H1 (cell line): ENCODE data around the gene WRAP73. TPM values are rescaled to one million over a fixed set of nuclear protein-coding genes. Genes with fewer than 3 reads are reported as not detected.

ENCODE experiments used
- CTCF ChIA-PET: fragments of 300-600 bp; sonication (Branson Sonifier 250); formaldehyde crosslinking; loops from one replicate; lab custom pipeline; 2021; ENCODE audit not compliant: partially characterized antibody; lab: Charles Lee
- POLR2A ChIA-PET: fragments of 300-600 bp; sonication (Branson Sonifier 250); formaldehyde crosslinking; loops from one replicate; lab custom pipeline; 2021; ENCODE audit warnings: inconsistent platforms; ENCODE audit not compliant: partially characterized antibody; lab: Charles Lee
- DNase-seq, 2 experiments: peaks; one replicate each; pipeline versions ENCODE4 v3.0.0 to v3.0.0-alpha.2; 2010 to 2022; ENCODE audit warnings: low spot score in 2 of 2, low read depth in 1 of 2, mixed read lengths in 1 of 2
- FAIRE-seq: peaks from 2 replicates; lab custom pipeline; 2011; peaks lifted over from hg19 to GRCh38; lab: Jason Lieb, UNC
- H2AFZ ChIP-seq: 2 replicates; pipeline ENCODE4 v1.8.1; 2012; ENCODE audit warnings: low read length, inconsistent platforms
- H2AK5ac ChIP-seq: 2 replicates; pipeline ENCODE4 v1.6.1; 2013; ENCODE audit warnings: low read depth, low read length
- H2BK120ac ChIP-seq: replicated peaks from 2 replicates; pipeline ENCODE3; 2013; ENCODE audit warnings: low read depth, low read length, inconsistent platforms
- H2BK12ac ChIP-seq: 2 replicates; pipeline ENCODE4 v1.6.1; 2013; ENCODE audit warnings: low read depth, low read length
- H2BK15ac ChIP-seq: 2 replicates; pipeline ENCODE4 v1.6.1; 2013; ENCODE audit warnings: low read length
- H2BK20ac ChIP-seq: 2 replicates; pipeline ENCODE4 v1.6.1; 2013; ENCODE audit warnings: low read length
- H2BK5ac ChIP-seq: 2 replicates; pipeline ENCODE4 v1.6.1; 2013; ENCODE audit warnings: low read depth, low read length
- H3K14ac ChIP-seq: 2 replicates; pipeline ENCODE4 v1.6.1; 2013; ENCODE audit warnings: inconsistent platforms; ENCODE audit not compliant: insufficient read length
- H3K18ac ChIP-seq: 2 replicates; pipeline ENCODE4 v1.6.1; 2013; ENCODE audit warnings: low read length; ENCODE audit errors: extremely low read depth
- H3K23ac ChIP-seq: 2 replicates; pipeline ENCODE4 v1.6.1; 2013; ENCODE audit warnings: inconsistent platforms; ENCODE audit not compliant: insufficient read length
- H3K23me2 ChIP-seq: 2 replicates; pipeline ENCODE4 v1.6.1; 2013; ENCODE audit warnings: low read depth, low read length
- H3K27ac ChIP-seq: 2 replicates; pipeline ENCODE4 v1.6.1; 2011; ENCODE audit warnings: low read depth, low read length, inconsistent platforms
- H3K27me3 ChIP-seq, 4 experiments: replicated peaks in 1 of 4; 1 replicate in 1 of 4; 2 replicates in 3 of 4; pipeline versions ENCODE4 v1.6.1 to v1.8.1; 2011 to 2013; ENCODE audit warnings: low read length in 3 of 4, mild to moderate bottlenecking in 3 of 4, inconsistent platforms in 2 of 4, mixed read lengths in 2 of 4, moderate library complexity in 1 of 4; ENCODE audit not compliant: control insufficient read depth in 3 of 4, insufficient read depth in 3 of 4; ENCODE audit errors: extremely low read depth in 1 of 4
- H3K36me3 ChIP-seq, 4 experiments: 2 replicates each; pipeline versions ENCODE4 v1.6.1 to v1.8.1; 2011 to 2013; ENCODE audit warnings: mild to moderate bottlenecking in 4 of 4, low read length in 3 of 4, moderate library complexity in 2 of 4, control low read depth in 1 of 4, inconsistent platforms in 1 of 4; ENCODE audit not compliant: insufficient read depth in 4 of 4, control insufficient read depth in 2 of 4
- H3K4ac ChIP-seq: replicated peaks from 2 replicates; pipeline ENCODE3; 2013; ENCODE audit warnings: low read length, low read depth, mixed read lengths, inconsistent platforms; ENCODE audit not compliant: insufficient read length
- H3K4me1 ChIP-seq, 4 experiments: replicated peaks in 1 of 4; 1 replicate in 1 of 4; 2 replicates in 3 of 4; pipeline versions ENCODE4 v1.6.1 to v1.8.1; 2011 to 2013; ENCODE audit warnings: low read length in 3 of 4, inconsistent platforms in 2 of 4, mixed read lengths in 1 of 4; ENCODE audit not compliant: insufficient read depth in 4 of 4, control insufficient read depth in 3 of 4
- H3K4me2 ChIP-seq, 2 experiments: 2 replicates each; pipeline versions ENCODE4 v1.6.1 to v1.8.1; 2011 to 2013; ENCODE audit warnings: low read depth in 2 of 2, low read length in 2 of 2, control low read depth in 1 of 2, inconsistent platforms in 1 of 2, mild to moderate bottlenecking in 1 of 2; ENCODE audit not compliant: insufficient read depth in 1 of 2
- H3K4me3 ChIP-seq, 4 experiments: fragments of 200-600, 300-600 bp in 1 of 4; sonication (generic), shearing (Covaris generic), sonication (Bioruptor Twin) in 1 of 4; 2 replicates each; pipeline versions ENCODE4 v1.5.1 to v1.8.1; 2011 to 2016; ENCODE audit warnings: low read length in 4 of 4, low read depth in 3 of 4, control low read depth in 2 of 4, inconsistent platforms in 2 of 4, mild to moderate bottlenecking in 2 of 4, mixed read lengths in 1 of 4, moderate library complexity in 1 of 4; ENCODE audit not compliant: insufficient read depth in 2 of 4; ENCODE audit errors: extremely low read depth in 1 of 4
- H3K56ac ChIP-seq: replicated peaks from 2 replicates; pipeline ENCODE3; 2013; ENCODE audit warnings: low read depth, mild to moderate bottlenecking, mixed read lengths, low read length, inconsistent platforms; ENCODE audit not compliant: insufficient read length
- H3K79me1 ChIP-seq: 2 replicates; pipeline ENCODE4 v1.6.1; 2013; ENCODE audit warnings: low read depth, low read length, control low read depth
- H3K79me2 ChIP-seq, 2 experiments: 2 replicates each; pipeline versions ENCODE4 v1.6.1 to v1.8.1; 2012 to 2013; ENCODE audit warnings: low read length in 2 of 2, mild to moderate bottlenecking in 2 of 2, inconsistent platforms in 1 of 2; ENCODE audit not compliant: insufficient read depth in 2 of 2, control insufficient read depth in 1 of 2
- H3K9ac ChIP-seq, 4 experiments: replicated peaks in 1 of 4; 1 replicate in 1 of 4; 2 replicates in 3 of 4; pipeline versions ENCODE4 v1.6.1 to v1.8.1; 2011 to 2013; ENCODE audit warnings: low read depth in 3 of 4, low read length in 3 of 4, control low read depth in 2 of 4, mild to moderate bottlenecking in 2 of 4, moderate library complexity in 2 of 4, inconsistent platforms in 1 of 4; ENCODE audit errors: extremely low read depth in 1 of 4
- H3K9me3 ChIP-seq, 2 experiments: 2 replicates each; pipeline versions ENCODE4 v1.6.1 to v1.8.1; 2012 to 2013; ENCODE audit warnings: mild to moderate bottlenecking in 2 of 2, moderate library complexity in 2 of 2, control low read depth in 1 of 2, inconsistent platforms in 1 of 2, low read depth in 1 of 2, low read length in 1 of 2, mixed read lengths in 1 of 2; ENCODE audit not compliant: insufficient read depth in 2 of 2
- H4K20me1 ChIP-seq, 2 experiments: replicated peaks in 1 of 2; 2 replicates each; pipeline versions ENCODE3 to v1.8.1; 2011 to 2013; ENCODE audit warnings: inconsistent platforms in 2 of 2, low read length in 2 of 2, mild to moderate bottlenecking in 1 of 2; ENCODE audit not compliant: insufficient read depth in 2 of 2, control insufficient read depth in 1 of 2
- H4K5ac ChIP-seq: 2 replicates; pipeline ENCODE4 v1.6.1; 2013; ENCODE audit warnings: low read length, low read depth, mixed read lengths, inconsistent platforms; ENCODE audit not compliant: insufficient read length
- H4K8ac ChIP-seq: 2 replicates; pipeline ENCODE4 v1.8.0; 2013; ENCODE audit warnings: mild to moderate bottlenecking, moderate library complexity, low read length, inconsistent platforms; ENCODE audit not compliant: insufficient read depth; ENCODE audit errors: extremely low read depth
- H4K91ac ChIP-seq: replicated peaks from 2 replicates; pipeline ENCODE3; 2013; ENCODE audit warnings: low read length, mixed read lengths, inconsistent platforms; ENCODE audit not compliant: insufficient read length
- ATF2 ChIP-seq: IDR thresholded peaks from 2 replicates; pipeline ENCODE4 v1.6.1; 2012; ENCODE audit warnings: low read length, inconsistent platforms
- CHD1 ChIP-seq: IDR thresholded peaks from 2 replicates; pipeline ENCODE4 v1.6.1; 2012; ENCODE audit warnings: low read depth, low read length, improper control_type of control experiment
- CTBP2 ChIP-seq: IDR thresholded peaks from 2 replicates; pipeline ENCODE4 v1.7.0; 2011; ENCODE audit warnings: borderline replicate concordance, mild to moderate bottlenecking, moderate library complexity, mixed read lengths, low read length; ENCODE audit not compliant: insufficient read depth, insufficient read length
- CTCF ChIP-seq, 3 experiments: IDR thresholded peaks; 1 replicate in 2 of 3; 2 replicates in 1 of 3; pipeline versions ENCODE4 v1.5.1 to v1.6.1; 2011; ENCODE audit warnings: low read length in 3 of 3, mild to moderate bottlenecking in 3 of 3, inconsistent platforms in 2 of 3, low read depth in 1 of 3, moderate library complexity in 1 of 3; ENCODE audit not compliant: insufficient read depth in 1 of 3; ENCODE audit errors: control extremely low read depth in 1 of 3
- GTF2F1 ChIP-seq: IDR thresholded peaks from 2 replicates; pipeline ENCODE4 v1.6.1; 2012; ENCODE audit warnings: low read depth, low read length, improper control_type of control experiment, borderline replicate concordance
- POLR2AphosphoS5 ChIP-seq: IDR thresholded peaks from 2 replicates; pipeline ENCODE4 v1.6.1; 2011; ENCODE audit warnings: low read depth, low read length
- SIX5 ChIP-seq: IDR thresholded peaks from 2 replicates; pipeline ENCODE4 v1.6.1; 2011; ENCODE audit warnings: mild to moderate bottlenecking, low read depth, low read length
- TCF12 ChIP-seq: IDR thresholded peaks from 2 replicates; pipeline ENCODE4 v1.6.1; 2011; ENCODE audit warnings: low read depth, mild to moderate bottlenecking, low read length
- WGBS, 2 experiments: shearing (Covaris generic) in 1 of 2; methylation state at CpG; one replicate each; pipeline versions ENCODE4 v1.1.6 to v1.1.7; 2013 to 2015; ENCODE audit warnings: low lambda C conversion rate in 2 of 2, mixed read lengths in 2 of 2, inconsistent platforms in 1 of 2, low coverage in 1 of 2, missing lambda C conversion rate in 1 of 2; ENCODE audit not compliant: insufficient replicate concordance in 2 of 2, insufficient coverage in 1 of 2, insufficient read length in 1 of 2; ENCODE audit errors: extremely low coverage in 1 of 2, missing lambda C conversion rate in 1 of 2; 5-methylcytosine and 5-hydroxymethylcytosine counted together
- polyA plus RNA-seq, 7 experiments: library from polyadenylated mRNA; depleted of rRNA in 3 of 7; stranded (reverse) in 5 of 7; unstranded in 2 of 7; fragments of >200 nt in 5 of 7; fragments of 200-250 nt in 2 of 7; gene quantifications; 1 replicate in 5 of 7; 2 replicates in 1 of 7; 4 replicates in 1 of 7; pipeline versions ENCODE4 v1.2.1 to v1.2.3, GENCODE V29; 2011 to 2013; ENCODE audit warnings: missing spikeins in 2 of 7, mixed read lengths in 2 of 7
- total RNA-seq: library from RNA; stranded (reverse); fragmentation: NEBNext Ultra II Directional; extraction: Animal tissue kit (Norgen Biotek cat#: 25700); gene quantifications from 2 replicates; pipeline ENCODE4 v1.2.1, GENCODE V29; 2021

Gene WRAP73
- total and polyA plus RNA-seq, 2 of the 8 experiments (the other 6 are each of a cell fraction or from before 2014, with no cell fraction given), result 30.3 to 50.7 TPM

GRCh38 chr1:3679799-3680453 is 30.0 kb upstream of the WRAP73 start:
- POLR2A ChIA-PET, result interaction anchor here (0.9 kb wide), 1 partner anchor 60 kb away, joined by 3 read pairs; no protein-coding TSS in a partner anchor
- no peak overlapping the region for H2BK120ac ChIP-seq
- H3K23ac ChIP-seq, result no peak overlapping the region
- DNase-seq (no peak), FAIRE-seq (no peak)
- H3K4me3 ChIP-seq, result no peak overlapping the region
- H2BK5ac ChIP-seq, result no peak overlapping the region
- no peak overlapping the region for H3K27ac ChIP-seq
- no peak overlapping the region for H3K4me2 ChIP-seq
- no peak overlapping the region for H3K14ac ChIP-seq
- H4K20me1 ChIP-seq, result no peaks in the 10 kb centered on the region
- H3K27me3 ChIP-seq, result peaks cover 0 to 5% (median 3%) of the 10 kb centered on the region in 4 experiments; a peak in 2 of 7 replicates
- no peak overlapping the region for H4K8ac ChIP-seq
- no peak overlapping the region for H4K91ac ChIP-seq
- no peaks in the 10 kb centered on the region for H3K79me1 ChIP-seq
- H3K4ac ChIP-seq, result no peak overlapping the region
- H2AFZ ChIP-seq, result no peak overlapping the region
- H2BK12ac ChIP-seq, result peak overlapping the region; percentile 23; the same call in 1 of the 2 replicates
- no peaks in the 10 kb centered on the region for H3K9me3 ChIP-seq
- WGBS, 2 experiments, result 93% methylated on average over 9 of the region's 9 CpGs; no CpG with 5 or more reads in 1 of the 2 experiments
- H2AK5ac ChIP-seq, result no peak overlapping the region; the same call in 1 of the 2 replicates
- peaks cover 0 to 16% (median 12%) of the 10 kb centered on the region in 4 experiments; a peak in 5 of 7 replicates for H3K4me1 ChIP-seq
- H3K18ac ChIP-seq, result no peak overlapping the region
- no peak overlapping the region for H4K5ac ChIP-seq
- H3K36me3 ChIP-seq, result no peaks in the 10 kb centered on the region
- peaks cover 2% of the 10 kb centered on the region; the same call in 1 of the 2 replicates for H3K23me2 ChIP-seq
- no peaks in the 10 kb centered on the region for H3K79me2 ChIP-seq
- H3K56ac ChIP-seq, result no peak overlapping the region
- CTCF ChIA-PET, result interaction anchor here (1.2 kb wide), 1 partner anchor 11 kb away, joined by 3 read pairs; no protein-coding TSS in a partner anchor
- H2BK20ac ChIP-seq, result no peak overlapping the region
- H3K9ac ChIP-seq, result no peak overlapping the region
- H2BK15ac ChIP-seq, result no peak overlapping the region
- TF ChIP-seq GTF2F1 (no peak), SIX5 (no peak), CTBP2 (no peak), TCF12 (no peak), CHD1 (no peak), CTCF (IDR thresholded peaks at IDR 0.05; ENCODE audit: control extremely low read depth in 1 of 3, insufficient read depth in 1 of 3, low read depth in 1 of 3, low read length in 3 of 3) (no peak), POLR2AphosphoS5 (no peak), ATF2 (no peak)
